HG02610 (cell line): Measurements from ENCODE around the gene CSNK1G1.
A peak's percentile ranks its signal among the peaks of the same experiment; 100 is the strongest.
"Not testable (repeated sequence)": the region's sequence is repeated elsewhere in the genome, so short reads cannot be mapped to it uniquely, and the experiment has no call there.

Experiments
- ATAC-seq: cut with Tn5 transposase; IDR thresholded peaks from one replicate; pipeline ENCODE4 v1.9.1; 2021; ENCODE audit warnings: mild to moderate bottlenecking, moderate library complexity; ENCODE audit not compliant: unreplicated experiment

Gene CSNK1G1

GRCh38 chr15:64289550-64289949, 66.4 kb downstream of the CSNK1G1 start:
- no peak for ATAC-seq

GRCh38 chr15:64288999-64289398, 67.0 kb downstream of the CSNK1G1 start:
- ATAC-seq = no peak

DNA sequence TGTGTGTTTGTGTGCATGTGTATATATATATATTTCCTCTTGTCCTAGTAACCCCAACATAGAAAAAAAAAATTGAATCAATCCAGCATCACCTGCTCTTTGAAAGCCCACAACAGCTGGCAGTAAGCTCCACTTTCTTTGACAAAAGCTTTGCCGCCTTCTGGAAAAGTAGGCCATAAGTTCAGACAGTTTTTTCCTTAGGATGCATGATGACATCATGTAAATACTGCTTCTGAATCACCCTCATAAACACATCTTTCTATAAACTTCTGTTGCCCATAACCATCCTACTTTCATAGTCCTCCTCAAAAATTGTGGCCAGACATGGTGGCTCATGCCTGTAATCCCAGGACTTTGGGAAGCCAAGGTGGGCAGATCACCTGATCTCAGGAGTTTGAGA, 67.4 kb downstream of the CSNK1G1 start:
- no peak for ATAC-seq

DNA sequence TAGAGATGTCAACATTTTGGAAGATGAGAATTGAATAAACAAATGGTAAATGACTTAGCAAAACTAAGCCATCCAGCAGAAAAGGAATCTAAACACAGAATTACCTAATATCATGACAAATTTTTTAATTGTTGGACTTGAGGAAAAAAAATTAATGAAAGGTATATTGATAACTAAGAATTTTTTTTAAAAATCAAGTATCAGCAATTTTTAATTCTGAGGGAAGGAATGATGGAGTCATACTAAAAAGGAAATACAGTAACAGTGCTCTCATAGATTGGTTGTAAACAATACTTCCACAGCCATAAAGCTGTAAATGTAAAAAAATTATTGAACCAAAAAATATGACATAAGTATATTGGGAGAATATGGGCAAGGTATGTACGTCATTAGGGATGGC, 68.0 kb downstream of the CSNK1G1 start:
- ATAC-seq = no peak

GRCh38 chr15:64286473-64286872, 69.5 kb downstream of the CSNK1G1 start:
- ATAC-seq = no peak

DNA sequence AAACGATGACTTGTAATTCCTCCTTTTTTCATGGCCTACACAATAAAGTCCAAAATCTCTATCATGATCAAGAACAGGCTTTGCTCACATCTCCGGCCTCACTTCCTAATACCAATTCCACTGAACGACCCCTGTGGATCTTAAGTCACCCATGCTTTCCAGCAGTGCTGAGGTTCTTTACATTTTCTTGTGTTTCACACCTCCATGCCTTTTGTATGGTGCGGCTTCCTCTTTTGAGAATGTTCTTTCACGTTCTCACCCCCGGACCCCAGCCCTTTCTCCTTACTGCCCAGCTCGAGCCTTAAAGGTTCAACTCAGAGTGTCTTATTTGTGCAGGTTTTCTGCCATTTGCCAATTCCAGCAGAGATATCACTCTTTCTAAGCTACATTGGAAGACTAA, 70.1 kb downstream of the CSNK1G1 start:
- ATAC-seq = no peak

DNA sequence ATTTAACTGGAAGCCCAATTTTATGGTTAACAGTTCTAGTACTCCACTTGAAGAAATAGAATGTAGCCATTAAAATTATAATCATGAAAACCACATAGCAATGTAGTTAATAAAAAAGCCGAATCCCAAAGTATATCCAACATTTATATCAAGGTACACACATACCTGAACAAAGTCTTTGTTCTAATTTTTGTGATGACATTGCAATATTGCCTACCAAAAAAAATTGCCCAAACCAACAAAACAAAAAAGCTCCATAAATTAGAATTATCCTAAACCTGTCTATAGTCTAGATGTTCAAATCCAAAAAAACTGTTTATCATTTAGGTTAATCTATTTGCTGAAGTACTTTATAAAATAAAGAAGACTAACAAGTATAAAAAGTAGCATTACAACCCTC, 70.8 kb downstream of the CSNK1G1 start:
- ATAC-seq = no peak

DNA sequence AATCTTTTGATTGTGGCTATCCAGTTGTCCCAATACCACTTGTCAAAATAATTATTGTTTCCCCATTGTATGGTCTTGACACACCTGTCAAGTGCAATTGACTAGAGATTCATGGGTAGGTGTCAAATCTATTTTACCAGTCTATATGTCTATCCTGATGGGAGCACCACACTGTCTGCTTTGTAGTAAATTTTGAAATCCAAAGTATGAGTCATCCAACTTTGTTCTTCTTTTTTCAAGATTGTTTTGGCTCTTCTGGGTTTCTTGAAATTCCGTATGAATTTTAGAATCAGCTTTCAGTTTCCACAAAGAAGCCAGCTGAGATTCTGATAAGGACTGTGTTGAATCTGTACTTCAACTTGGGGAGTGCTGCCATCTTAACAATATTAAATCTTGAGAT, 71.9 kb downstream of the CSNK1G1 start:
- no peak for ATAC-seq

DNA sequence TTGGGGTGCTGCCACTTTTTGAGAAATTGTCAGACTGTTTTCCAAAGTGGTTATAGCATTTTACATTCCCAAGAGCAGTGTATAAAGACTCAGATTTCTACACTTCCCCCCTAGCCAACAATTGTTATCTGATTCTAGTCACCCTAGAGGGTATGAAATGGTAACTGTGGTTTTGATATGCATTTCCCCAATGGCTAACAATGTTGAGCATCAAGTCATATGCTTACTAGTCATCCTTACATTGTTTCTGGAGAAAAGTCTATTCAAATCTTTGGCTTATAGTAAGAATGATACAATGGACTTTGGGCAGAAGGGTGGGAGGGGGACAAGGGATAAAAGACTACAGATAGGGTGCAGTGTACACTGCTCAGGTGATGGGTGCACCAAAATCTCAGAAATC, 73.3 kb downstream of the CSNK1G1 start:
- no peak for ATAC-seq

DNA sequence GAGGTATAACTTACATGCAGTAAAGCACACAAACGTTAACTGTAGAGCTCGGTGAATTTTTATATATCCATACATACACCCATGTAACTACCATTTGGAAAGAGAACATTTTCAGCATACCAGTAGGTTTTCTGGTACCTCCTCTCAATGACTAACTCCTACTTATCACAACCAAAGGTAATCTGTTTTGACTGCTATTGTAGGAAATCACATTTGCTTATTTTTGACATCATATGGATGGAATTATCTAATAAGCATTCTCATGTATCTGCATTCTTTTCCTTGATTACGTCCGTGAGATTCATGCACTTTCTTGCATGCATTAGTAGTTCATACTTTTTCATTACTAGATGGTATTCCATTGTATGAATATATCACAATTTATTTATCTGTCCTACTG, 76.8 kb downstream of the CSNK1G1 start:
- no peak for ATAC-seq

GRCh38 chr15:64275934-64276333, 80.0 kb downstream of the CSNK1G1 start:
- no peak for ATAC-seq

DNA sequence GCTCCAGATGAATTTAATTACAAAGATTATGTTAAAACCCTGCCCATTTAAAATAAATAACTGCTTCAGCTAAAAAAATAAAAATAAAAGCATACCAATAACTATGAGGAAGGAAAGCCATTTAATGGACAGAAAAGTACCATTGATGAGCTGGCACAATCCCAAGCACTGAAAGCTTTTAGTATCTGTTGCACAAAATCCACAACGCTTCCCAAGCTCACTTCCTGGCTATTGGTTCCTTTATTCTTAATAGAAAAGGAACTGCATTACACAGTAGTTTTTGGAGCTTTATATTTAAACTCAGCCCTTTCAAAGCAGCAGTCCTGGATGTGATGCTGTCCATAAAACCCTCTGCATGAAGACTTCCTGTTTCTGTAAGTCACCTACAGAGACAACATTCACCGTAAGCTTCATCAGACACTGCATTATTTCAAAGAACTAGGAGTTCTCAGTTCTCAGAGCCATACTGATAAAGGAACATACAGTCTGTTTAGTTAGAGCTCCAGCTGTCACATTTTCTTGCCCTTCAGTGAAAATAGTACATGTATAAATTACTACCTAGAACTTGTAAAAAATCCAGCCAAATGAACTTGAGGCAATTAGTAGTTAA, 81.5 kb downstream of the CSNK1G1 start:
- ATAC-seq = no peak

- ATAC-seq = no peak
Measured at GRCh38 chr15:64267331-64267973, 88.5 kb downstream of the CSNK1G1 start.

DNA sequence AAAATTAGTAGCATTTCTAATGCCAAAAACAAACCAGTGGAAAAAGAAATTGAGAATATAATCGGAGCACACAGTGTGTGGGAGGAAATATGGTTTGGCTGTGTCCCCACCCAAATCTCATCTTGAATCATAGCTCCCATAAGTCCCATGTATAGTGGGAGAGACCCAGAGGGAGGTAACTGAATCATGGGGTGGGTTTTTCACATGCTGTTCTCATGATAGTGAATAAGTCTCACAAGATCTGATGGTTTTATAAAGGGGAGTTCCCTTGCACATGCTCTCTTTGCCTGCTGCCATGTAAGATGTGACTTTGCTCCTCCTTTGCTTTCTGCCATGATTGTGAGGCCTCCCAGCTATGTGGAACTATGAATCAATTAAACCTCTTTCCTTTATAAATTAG, 90.8 kb downstream of the CSNK1G1 start:
- not testable (repeated sequence) for ATAC-seq

DNA sequence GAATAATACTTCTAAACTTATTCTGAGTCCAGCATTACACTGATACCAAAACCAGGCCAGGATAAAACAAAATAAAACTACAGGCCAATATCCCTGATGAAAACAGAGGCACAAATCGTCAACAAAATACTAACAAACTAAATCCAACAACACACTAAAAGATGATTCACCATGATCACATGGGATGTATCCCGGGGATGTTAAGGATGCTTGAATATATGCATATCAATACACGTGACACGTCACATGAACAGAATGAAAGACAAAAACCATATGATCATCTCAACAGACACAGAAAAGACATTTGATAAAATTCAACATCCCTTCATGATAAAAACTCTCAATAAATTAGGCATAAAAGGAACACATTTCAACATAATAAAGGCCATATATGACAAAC, 91.5 kb downstream of the CSNK1G1 start:
- no peak for ATAC-seq

DNA sequence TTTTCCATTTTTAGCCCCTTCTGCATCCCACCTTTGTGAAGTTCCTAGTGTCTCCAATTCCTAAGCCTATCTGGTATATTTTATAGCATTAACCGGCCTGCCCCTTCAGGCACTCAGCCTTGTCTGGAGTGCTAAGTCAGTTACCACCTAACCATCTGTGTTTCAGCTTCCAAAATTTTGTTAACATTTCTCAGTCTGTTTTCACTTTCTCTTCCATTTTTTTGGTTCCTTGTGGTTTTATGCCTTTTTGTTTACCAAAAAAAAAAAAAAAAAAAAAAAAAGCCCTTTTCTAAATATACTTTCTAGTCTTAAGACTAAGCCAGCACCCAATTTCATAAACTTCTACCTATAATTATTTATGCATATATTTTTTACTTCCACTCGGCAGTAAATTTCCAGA, 92.4 kb downstream of the CSNK1G1 start:
- ATAC-seq = no peak

- ATAC-seq = no peak
Measured at GRCh38 chr15:64256051-64256450, 99.9 kb downstream of the CSNK1G1 start.

GRCh38 chr15:64251658-64252057, 104.3 kb downstream of the CSNK1G1 start:
- no peak for ATAC-seq

- ATAC-seq = no peak
Measured at GRCh38 chr15:64251121-64251520, 104.9 kb downstream of the CSNK1G1 start.

GRCh38 chr15:64249883-64250575, 105.9 kb downstream of the CSNK1G1 start:
- no peak for ATAC-seq

DNA sequence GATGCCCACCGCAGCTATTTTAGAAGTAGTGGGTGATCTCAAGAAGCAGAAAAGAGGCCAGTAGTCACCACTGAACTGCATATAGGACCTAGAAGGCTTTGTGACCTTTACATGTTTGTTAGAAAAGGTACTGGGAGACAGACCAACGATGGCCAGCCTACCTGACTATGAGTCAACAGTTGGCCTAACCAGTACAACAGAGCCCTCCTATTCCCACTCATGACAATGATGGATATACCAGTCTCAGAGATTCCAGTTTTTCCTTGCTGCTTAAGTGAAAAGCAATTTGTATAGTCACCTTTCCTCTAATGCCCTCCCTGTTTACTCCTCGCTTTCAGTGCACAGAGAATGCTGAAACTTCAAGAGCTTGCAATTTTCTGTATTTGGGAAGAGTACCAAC, 106.6 kb downstream of the CSNK1G1 start:
- ATAC-seq = no peak

DNA sequence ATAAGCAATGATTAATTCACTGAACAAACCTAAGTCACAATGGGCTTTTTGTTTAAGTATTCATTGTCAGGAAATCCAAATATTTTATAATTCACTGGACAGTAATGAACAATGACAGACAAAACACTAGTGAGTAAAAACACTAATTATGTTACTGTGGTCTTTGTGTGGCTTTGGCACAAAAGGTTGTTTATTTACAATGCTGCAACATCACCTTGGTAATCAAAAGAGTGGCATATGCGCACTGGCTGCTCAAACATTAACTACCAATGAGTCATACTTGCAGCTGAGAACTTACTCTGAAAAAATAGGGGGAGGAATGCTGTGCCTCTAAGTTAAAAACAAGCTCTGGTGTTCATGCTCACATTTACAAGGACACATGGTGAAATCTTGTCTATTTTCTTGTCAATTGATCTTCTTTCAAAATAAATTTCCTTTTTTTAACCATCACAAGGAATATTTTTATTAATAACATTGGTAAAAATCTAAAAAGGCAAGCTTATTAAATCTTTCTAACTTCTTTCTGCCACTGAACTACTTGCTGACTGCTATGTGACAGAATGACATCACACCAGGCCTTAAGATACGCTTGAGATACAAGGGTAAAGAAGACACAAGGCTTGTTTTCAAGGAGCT, 107.9 kb downstream of the CSNK1G1 start:
- ATAC-seq = peak; percentile 57
